Measurements from ENCODE around the gene EHD3.

Gene EHD3

DNA sequence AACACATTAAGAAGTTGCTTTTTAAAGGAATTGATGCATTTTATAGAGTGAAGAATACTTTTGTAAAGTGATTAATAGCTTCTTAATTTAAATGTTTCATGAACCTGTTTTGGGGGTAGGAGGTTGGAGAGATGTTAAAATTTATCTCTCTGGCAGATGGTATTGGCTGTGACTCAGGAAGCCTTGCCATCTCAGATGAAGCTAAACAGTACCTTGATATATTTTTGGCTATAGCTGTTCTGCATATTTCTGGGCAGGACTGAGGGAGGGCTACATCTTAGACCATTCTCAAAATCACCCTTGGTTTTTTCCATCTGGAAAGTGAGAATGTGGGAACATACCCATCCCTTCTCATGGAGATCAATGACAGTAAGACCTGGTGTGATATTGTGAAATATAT is 30.0 kb upstream of the EHD3 start:
- no peaks in the 10 kb centered on the region for H3K27me3 Mint-ChIP-seq
- H3K27ac Mint-ChIP-seq, result peak overlapping the region; percentile 50

DNA sequence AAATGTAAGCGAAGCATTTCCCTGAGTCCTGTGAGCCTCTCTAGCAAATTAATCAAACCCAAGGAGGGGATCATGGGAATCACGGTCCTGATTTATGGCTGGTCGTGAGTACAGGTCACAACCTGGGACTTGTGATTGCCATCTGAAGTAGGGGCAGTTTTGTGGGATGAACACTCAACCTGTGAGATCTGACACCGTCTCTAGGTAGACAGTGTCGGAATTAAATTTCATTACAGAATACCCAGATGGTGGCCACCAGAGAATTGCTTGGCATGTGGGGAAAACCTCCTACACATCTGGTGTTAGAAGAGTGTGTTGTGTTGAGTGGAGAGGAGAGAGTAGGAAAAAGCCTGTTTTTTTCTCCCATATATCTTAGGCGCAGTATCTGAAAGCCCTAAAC is 29.2 kb upstream of the EHD3 start:
- ATAC-seq, result no peak
- H3K36me3 Mint-ChIP-seq, result peaks cover 15% of the 10 kb centered on the region
- H3K4me3 Mint-ChIP-seq, result no peak overlapping the region
- no peaks in the 10 kb centered on the region for H3K9me3 Mint-ChIP-seq
- no peaks in the 10 kb centered on the region for H3K27me3 Mint-ChIP-seq
- H3K4me1 Mint-ChIP-seq, result peaks cover 17% of the 10 kb centered on the region
- no peak overlapping the region for H3K27ac Mint-ChIP-seq

More for the DNA sequence above, 30.0 kb upstream of the EHD3 start:
- Mint-ChIP-seq H3K9me3 (peaks cover 2% of the 10 kb centered on the region), H3K4me3 (no peak overlapping the region), H3K36me3 (peaks cover 20% of the 10 kb centered on the region), H3K4me1 (peaks cover 14% of the 10 kb centered on the region)
- no peak for ATAC-seq

- peaks cover 11% of the 10 kb centered on the region for H3K36me3 Mint-ChIP-seq
- H3K4me1 Mint-ChIP-seq, result peaks cover 17% of the 10 kb centered on the region
- H3K4me3 Mint-ChIP-seq, result no peak overlapping the region
- ATAC-seq, result no peak
- H3K9me3 Mint-ChIP-seq, result no peaks in the 10 kb centered on the region
- H3K27ac Mint-ChIP-seq, result no peak overlapping the region
- H3K27me3 Mint-ChIP-seq, result no peaks in the 10 kb centered on the region
Measured at GRCh38 chr2:31205186-31205585, 28.8 kb upstream of the EHD3 start.

DNA sequence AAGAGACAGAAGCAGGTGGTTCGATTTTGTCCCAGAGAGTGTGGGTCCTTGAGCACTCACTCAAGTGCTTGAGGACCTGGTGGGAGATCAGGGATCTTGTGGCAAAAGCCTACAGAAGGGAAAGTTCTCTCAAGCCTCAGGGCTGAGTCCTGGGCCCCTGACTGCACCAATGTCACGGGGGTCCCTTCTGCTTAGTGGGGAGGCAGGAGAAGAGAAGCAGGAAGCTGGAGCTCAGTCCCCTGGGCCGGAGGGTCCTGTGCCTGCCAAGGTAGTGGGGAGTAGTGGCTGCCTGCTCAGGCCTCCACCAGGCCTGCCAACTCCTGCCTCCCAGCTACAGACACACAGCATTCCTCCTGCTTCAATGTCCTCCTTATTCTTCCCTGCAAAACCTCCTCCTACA is 28.3 kb upstream of the EHD3 start:
- Mint-ChIP-seq H3K36me3 (peaks cover 11% of the 10 kb centered on the region), H3K27me3 (no peaks in the 10 kb centered on the region), H3K9me3 (no peaks in the 10 kb centered on the region), H3K4me3 (no peak overlapping the region), H3K27ac (no peak overlapping the region), H3K4me1 (peaks cover 17% of the 10 kb centered on the region)
- ATAC-seq, result no peak

DNA sequence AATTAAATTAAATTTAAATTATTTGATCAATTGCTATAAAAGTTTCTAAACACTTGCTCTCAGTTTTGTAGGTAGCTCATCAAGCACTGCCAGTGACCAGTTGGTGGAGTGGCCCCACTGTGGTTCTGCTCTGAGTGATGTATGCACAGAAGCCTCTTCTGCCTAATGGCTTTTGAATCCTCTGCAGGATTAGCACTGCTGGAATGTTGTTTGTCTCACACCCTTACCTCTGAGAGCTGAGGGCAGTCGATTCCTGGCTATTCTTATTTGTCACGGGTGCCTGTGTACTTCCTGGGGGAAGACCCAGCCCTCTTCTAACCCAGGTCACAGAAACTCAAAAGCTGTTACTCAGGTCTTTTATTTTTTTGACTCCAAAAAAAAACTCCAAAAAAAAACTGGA is 26.2 kb upstream of the EHD3 start:
- H3K27ac Mint-ChIP-seq, result peak overlapping the region; percentile 65
- ATAC-seq, result peak; percentile 60
- H3K4me1 Mint-ChIP-seq, result peaks cover 21% of the 10 kb centered on the region
- no peaks in the 10 kb centered on the region for H3K27me3 Mint-ChIP-seq
- H3K36me3 Mint-ChIP-seq, result peaks cover 4% of the 10 kb centered on the region
- no peaks in the 10 kb centered on the region for H3K9me3 Mint-ChIP-seq
- no peak overlapping the region for H3K4me3 Mint-ChIP-seq

- H3K4me1 Mint-ChIP-seq, result peaks cover 25% of the 10 kb centered on the region
- peak; percentile 38 for ATAC-seq
- peak overlapping the region; percentile 2 for H3K4me3 Mint-ChIP-seq
- H3K27ac Mint-ChIP-seq, result peak overlapping the region; percentile 65
- no peaks in the 10 kb centered on the region for H3K9me3 Mint-ChIP-seq
- H3K27me3 Mint-ChIP-seq, result no peaks in the 10 kb centered on the region
- H3K36me3 Mint-ChIP-seq, result peaks cover 4% of the 10 kb centered on the region
Measured at GRCh38 chr2:31208240-31208639, 25.7 kb upstream of the EHD3 start.

DNA sequence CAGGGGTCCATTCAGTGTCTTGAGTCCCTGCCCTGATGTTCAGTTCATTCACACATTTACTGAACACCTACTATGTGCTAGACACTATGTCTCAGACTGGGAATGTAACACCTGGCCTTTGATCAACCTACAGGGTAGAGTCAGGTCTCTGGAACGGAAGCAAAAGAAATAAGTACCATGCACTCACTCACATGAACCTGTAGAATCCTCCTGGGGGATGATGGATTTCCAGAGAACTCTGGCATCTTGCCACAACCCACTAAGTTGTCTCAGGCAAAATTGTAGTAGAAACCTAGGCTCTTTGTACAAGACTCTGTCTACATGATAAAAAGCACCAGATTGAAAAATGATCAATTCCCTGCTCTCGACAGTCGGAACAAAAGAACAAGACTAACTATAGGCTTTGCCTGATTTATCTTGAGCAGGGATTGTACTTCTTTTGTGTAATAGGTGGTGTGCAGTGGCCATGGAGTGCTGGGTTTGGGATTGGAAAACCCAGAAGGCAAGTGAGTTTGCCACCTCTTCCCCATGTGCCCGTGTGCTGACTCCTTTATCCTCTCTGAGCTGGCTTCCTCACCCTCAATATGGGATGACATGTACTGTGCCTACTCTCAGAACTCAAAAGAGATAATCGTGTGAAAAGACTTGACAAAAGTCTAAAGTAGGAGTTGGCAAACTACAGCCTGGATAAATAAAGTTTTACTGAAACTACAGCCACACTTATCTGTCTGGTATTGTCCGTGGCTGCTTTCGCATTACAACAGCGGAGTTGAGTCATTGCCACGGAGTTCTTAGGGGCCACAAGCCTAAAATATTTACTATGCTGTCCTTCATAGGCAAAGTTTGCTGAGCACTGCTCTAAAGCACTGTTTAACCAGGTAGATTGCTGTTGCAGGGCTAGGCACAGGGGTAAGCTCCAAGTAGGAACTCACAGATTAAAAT is 21.0 kb upstream of the EHD3 start:
- Mint-ChIP-seq H3K27ac (peak overlapping the region; percentile 14), H3K9me3 (no peaks in the 10 kb centered on the region), H3K36me3 (no peaks in the 10 kb centered on the region), H3K27me3 (no peaks in the 10 kb centered on the region), H3K4me1 (peaks cover 66% of the 10 kb centered on the region), H3K4me3 (no peak overlapping the region)
- peak; percentile 76 for ATAC-seq

- no peak for ATAC-seq
- no peaks in the 10 kb centered on the region for H3K27me3 Mint-ChIP-seq
- H3K9me3 Mint-ChIP-seq, result no peaks in the 10 kb centered on the region
- no peaks in the 10 kb centered on the region for H3K36me3 Mint-ChIP-seq
- peaks cover 66% of the 10 kb centered on the region for H3K4me1 Mint-ChIP-seq
- no peak overlapping the region for H3K4me3 Mint-ChIP-seq
- H3K27ac Mint-ChIP-seq, result peak overlapping the region; percentile 95
Measured at GRCh38 chr2:31213601-31214443, 20.1 kb upstream of the EHD3 start.

DNA sequence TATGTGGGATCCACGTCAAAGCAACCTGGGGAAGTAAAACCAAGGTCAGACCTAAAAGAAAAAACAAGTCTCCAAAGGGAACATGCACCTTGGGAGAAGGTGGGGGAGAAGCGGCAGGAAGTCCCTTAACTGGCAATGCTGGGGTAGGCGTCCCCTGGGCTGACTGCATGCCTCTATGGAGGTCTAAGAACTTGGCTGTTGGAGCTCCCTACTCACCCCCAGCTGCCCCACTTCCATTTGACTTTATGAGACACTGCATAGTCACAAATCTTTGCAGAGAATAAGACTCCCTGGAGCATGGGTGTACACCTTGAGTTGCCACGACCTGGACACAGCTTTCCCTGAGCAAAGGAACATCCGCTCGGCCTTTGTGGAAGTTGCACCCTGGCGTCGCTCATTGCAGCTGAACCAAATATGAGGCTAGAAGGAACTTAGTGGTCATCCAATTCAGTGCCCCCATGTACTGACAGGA is 19.5 kb upstream of the EHD3 start:
- ATAC-seq, result no peak
- H3K27ac Mint-ChIP-seq, result peak overlapping the region; percentile 95
- peaks cover 69% of the 10 kb centered on the region for H3K4me1 Mint-ChIP-seq
- H3K9me3 Mint-ChIP-seq, result no peaks in the 10 kb centered on the region
- H3K36me3 Mint-ChIP-seq, result no peaks in the 10 kb centered on the region
- no peaks in the 10 kb centered on the region for H3K27me3 Mint-ChIP-seq
- no peak overlapping the region for H3K4me3 Mint-ChIP-seq

GRCh38 chr2:31216734-31217133 is 17.2 kb upstream of the EHD3 start:
- H3K4me1 Mint-ChIP-seq, result peaks cover 91% of the 10 kb centered on the region

GRCh38 chr2:31217465-31218200 is 16.3 kb upstream of the EHD3 start, which contains the start of gene CAPN14:
CAPN14 (minus strand) TSS chr2:31217515; CDS start chr2:31205447, 12,068 bp downstream.
- H3K4me3 Mint-ChIP-seq, result no peak within 1 kb of the TSS
- H3K27ac Mint-ChIP-seq, result peak within 1 kb of the TSS; percentile 95
- H3K4me1 Mint-ChIP-seq, result peaks cover 98% of the 10 kb centered on the region
- H3K27me3 Mint-ChIP-seq, result no peaks in the 10 kb centered on the region
- H3K9me3 Mint-ChIP-seq, result no peaks in the 10 kb centered on the region
- no peak for ATAC-seq
- no peaks in the 10 kb centered on the region for H3K36me3 Mint-ChIP-seq

More at GRCh38 chr2:31216734-31217133, 17.2 kb upstream of the EHD3 start:
- H3K27me3 Mint-ChIP-seq, result no peaks in the 10 kb centered on the region
- peak overlapping the region; percentile 95 for H3K27ac Mint-ChIP-seq
- H3K36me3 Mint-ChIP-seq, result no peaks in the 10 kb centered on the region
- no peaks in the 10 kb centered on the region for H3K9me3 Mint-ChIP-seq
- no peak overlapping the region for H3K4me3 Mint-ChIP-seq
- no peak for ATAC-seq

GRCh38 chr2:31219131-31219969 is 14.6 kb upstream of the EHD3 start:
- H3K27ac Mint-ChIP-seq, result peak overlapping the region; percentile 95
- peak; percentile 94 for ATAC-seq
- no peaks in the 10 kb centered on the region for H3K27me3 Mint-ChIP-seq
- H3K4me1 Mint-ChIP-seq, result peaks cover 88% of the 10 kb centered on the region
- peak overlapping the region; percentile 61 for H3K4me3 Mint-ChIP-seq
- no peaks in the 10 kb centered on the region for H3K36me3 Mint-ChIP-seq
- no peaks in the 10 kb centered on the region for H3K9me3 Mint-ChIP-seq

GRCh38 chr2:31221544-31221943 is 12.4 kb upstream of the EHD3 start:
- H3K27ac Mint-ChIP-seq, result peak overlapping the region; percentile 95

DNA sequence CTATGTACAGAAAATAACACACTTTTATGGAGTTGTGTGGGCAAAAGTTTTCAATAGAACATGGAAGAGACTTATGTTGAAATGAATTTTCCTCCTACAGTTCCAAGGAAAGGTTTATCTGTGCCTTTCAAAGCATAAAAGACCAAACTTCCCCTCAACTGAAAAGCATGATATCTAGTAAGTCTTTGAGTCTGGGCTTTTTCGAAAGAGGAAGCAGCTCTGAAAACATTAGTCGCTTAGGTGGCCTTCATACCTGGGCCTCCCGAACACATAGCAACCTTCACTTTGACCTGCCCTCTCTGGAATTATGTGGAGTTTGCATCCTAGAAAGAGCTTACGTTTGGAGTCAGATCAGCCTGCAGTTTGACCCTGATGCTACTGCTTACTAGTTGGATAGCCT is 11.9 kb upstream of the EHD3 start:
- Mint-ChIP-seq H3K27ac (peak overlapping the region; percentile 95), H3K27me3 (no peaks in the 10 kb centered on the region), H3K9me3 (no peaks in the 10 kb centered on the region), H3K4me3 (no peak overlapping the region), H3K36me3 (no peaks in the 10 kb centered on the region), H3K4me1 (peaks cover 66% of the 10 kb centered on the region)
- ATAC-seq, result no peak

More at GRCh38 chr2:31221544-31221943, 12.4 kb upstream of the EHD3 start:
- Mint-ChIP-seq H3K4me3 (peak overlapping the region; percentile 48), H3K27me3 (no peaks in the 10 kb centered on the region), H3K9me3 (no peaks in the 10 kb centered on the region), H3K4me1 (peaks cover 70% of the 10 kb centered on the region), H3K36me3 (no peaks in the 10 kb centered on the region)
- no peak for ATAC-seq

All from stimulated activated memory B cell treated with anti-CD40 and anti-IgM and Interleukin-4, amounts not matched to agents 10 μg/mL and 1 μg/mL and 100 μg/mL, for 72 hours (primary cell).